IPS-15b (cell line): ENCODE data around the gene USP35.

Experiments
- H3K27me3 ChIP-seq: one replicate; pipeline ENCODE4 v1.6.1; 2013; ENCODE audit warnings: low read length; ENCODE audit not compliant: control insufficient read depth, insufficient read depth
- H3K36me3 ChIP-seq: one replicate; pipeline ENCODE4 v1.6.1; 2013; ENCODE audit warnings: low read length; ENCODE audit not compliant: control insufficient read depth, insufficient read depth
- H3K4me1 ChIP-seq: one replicate; pipeline ENCODE4 v1.6.1; 2013; ENCODE audit warnings: mild to moderate bottlenecking, low read length; ENCODE audit not compliant: control insufficient read depth, insufficient read depth
- H3K4me3 ChIP-seq: one replicate; pipeline ENCODE4 v1.5.1; 2013; ENCODE audit warnings: low read depth, low read length
- H3K9ac ChIP-seq: one replicate; pipeline ENCODE4 v1.6.1; 2013; ENCODE audit warnings: low read depth, mild to moderate bottlenecking, low read length
- H3K9me3 ChIP-seq: one replicate; pipeline ENCODE4 v1.6.1; 2013; ENCODE audit warnings: mild to moderate bottlenecking, low read length; ENCODE audit not compliant: control insufficient read depth, insufficient read depth

USP35 gene

GRCh38 chr11:78234006-78234405, 45.3 kb downstream of the USP35 start:
- H3K27me3 ChIP-seq: no peaks in the 10 kb centered on the region
- H3K36me3 ChIP-seq: no peaks in the 10 kb centered on the region
- no peaks in the 10 kb centered on the region for H3K4me1 ChIP-seq
- no peak overlapping the region for H3K4me3 ChIP-seq
- H3K9me3 ChIP-seq: no peaks in the 10 kb centered on the region
- no peak overlapping the region for H3K9ac ChIP-seq

DNA sequence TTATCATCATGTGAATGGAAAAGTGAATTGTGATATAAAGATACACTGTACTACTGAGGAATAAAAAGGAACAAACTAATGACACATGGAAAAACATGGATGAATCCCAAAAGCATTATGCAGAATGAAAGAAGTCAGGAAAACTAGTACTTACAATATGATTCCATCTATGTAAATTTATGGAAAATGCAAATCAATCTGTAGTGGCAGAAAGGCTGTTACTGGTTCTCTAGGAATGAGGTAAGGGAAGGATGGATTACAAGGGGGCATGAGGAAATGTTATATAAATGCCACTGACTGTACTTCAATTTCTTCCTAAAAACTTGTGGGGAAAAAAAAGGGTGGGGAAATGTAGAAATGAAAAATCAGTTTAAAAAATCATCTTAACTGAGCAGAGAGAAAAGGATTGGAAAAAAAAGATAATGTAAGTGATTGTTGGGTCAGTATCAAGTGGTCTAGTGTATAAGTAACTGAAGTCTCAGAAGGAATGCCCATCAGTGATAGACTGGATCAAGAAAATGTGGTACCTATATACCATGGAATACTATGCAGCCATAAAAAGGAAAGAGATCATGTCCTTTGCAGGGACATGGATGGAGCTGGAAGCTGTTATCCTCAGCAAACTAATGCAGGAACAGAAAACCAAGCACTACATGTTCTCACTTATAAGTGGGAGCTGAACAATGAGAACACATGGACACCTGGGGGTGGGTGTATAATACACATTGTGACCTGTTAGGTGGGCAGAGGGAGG, 48.8 kb downstream of the USP35 start:
- H3K9ac ChIP-seq: no peak overlapping the region
- no peaks in the 10 kb centered on the region for H3K4me1 ChIP-seq
- no peaks in the 10 kb centered on the region for H3K27me3 ChIP-seq
- H3K36me3 ChIP-seq: no peaks in the 10 kb centered on the region
- H3K9me3 ChIP-seq: no peaks in the 10 kb centered on the region
- no peak overlapping the region for H3K4me3 ChIP-seq

DNA sequence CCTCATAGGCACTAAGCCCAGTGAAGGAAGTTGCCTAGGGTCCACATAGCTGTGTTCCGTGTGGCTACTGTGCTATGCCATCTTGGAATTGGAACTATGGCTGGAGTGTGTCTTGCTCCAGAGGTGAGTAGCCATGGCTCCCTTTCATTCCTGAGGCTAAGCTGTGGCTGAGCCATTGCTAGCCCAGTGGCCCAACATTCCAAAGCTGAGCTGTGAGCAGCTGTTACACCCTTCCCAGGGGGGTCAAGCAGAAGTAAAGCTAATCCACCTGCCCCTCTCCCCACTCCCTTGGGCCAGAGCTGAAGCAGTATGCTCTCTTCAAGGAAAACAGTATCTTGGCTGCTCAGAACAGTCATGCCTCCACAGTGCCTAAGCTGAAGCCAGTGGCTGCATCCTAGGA, 51.1 kb downstream of the USP35 start:
- Histone ChIP-seq H3K9ac (no peak overlapping the region), H3K36me3 (no peaks in the 10 kb centered on the region), H3K27me3 (no peaks in the 10 kb centered on the region), H3K4me3 (no peak overlapping the region), H3K9me3 (no peaks in the 10 kb centered on the region), H3K4me1 (no peaks in the 10 kb centered on the region)

- no peaks in the 10 kb centered on the region for H3K9me3 ChIP-seq
- no peak overlapping the region for H3K9ac ChIP-seq
- no peaks in the 10 kb centered on the region for H3K27me3 ChIP-seq
- H3K4me3 ChIP-seq: no peak overlapping the region
- H3K4me1 ChIP-seq: no peaks in the 10 kb centered on the region
- H3K36me3 ChIP-seq: no peaks in the 10 kb centered on the region
Measured at GRCh38 chr11:78241475-78241874, 52.8 kb downstream of the USP35 start.

DNA sequence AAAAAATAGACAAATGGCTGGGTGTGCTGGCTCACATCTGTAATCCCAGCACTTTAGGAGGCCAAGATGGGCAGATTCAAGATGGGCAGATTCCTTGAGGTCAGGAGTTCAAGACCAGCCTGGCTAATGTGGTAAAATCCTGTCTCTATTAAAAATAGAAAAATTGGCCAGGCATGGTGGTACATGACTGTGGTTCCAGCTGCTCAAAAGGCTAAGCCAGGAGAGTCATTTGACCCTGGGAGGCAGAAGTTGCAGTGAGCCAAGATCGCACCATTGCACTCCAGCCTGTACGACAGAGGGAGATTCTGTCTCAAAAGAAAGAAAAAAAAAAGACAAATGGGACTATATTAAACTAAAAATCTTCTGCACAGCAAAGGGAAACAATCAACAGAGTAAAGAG, 55.4 kb downstream of the USP35 start:
- no peak overlapping the region for H3K9ac ChIP-seq
- H3K4me1 ChIP-seq: no peaks in the 10 kb centered on the region
- H3K27me3 ChIP-seq: no peaks in the 10 kb centered on the region
- no peak overlapping the region for H3K4me3 ChIP-seq
- no peaks in the 10 kb centered on the region for H3K36me3 ChIP-seq
- no peaks in the 10 kb centered on the region for H3K9me3 ChIP-seq

DNA sequence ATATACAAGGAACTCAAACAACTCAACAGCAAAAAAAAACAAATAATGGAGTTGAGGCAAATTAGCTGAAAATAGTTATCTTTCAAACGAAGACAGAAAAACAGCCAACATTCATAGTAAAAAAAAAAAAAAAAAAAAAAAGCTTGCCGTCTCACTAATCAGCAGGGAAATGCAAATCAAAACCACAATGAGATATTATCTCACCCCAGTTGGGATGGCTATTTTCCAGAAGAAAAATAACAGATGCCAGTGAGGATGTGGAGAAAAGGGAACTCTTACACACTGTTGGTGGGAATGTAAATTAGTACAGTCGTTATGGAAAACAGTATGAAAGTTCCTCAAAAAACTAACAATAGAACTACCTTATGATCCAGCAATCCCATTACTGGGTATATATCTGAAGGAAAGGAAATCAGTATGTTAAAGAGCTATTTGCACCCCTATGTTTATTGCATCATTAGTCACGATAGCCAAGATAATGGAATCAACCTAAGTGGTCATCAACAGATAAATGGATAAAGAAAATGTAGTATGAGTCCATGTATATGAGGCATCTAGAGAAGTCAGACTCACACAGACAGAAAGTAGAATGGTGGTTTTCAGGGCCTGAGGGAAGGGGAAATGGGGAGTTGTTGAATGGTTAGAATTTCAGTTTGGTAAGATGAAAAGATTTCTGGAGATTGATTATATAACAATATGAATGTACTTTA, 56.0 kb downstream of the USP35 start:
- Histone ChIP-seq H3K4me3 (no peak overlapping the region), H3K4me1 (no peaks in the 10 kb centered on the region), H3K9ac (no peak overlapping the region), H3K9me3 (no peaks in the 10 kb centered on the region), H3K27me3 (no peaks in the 10 kb centered on the region), H3K36me3 (no peaks in the 10 kb centered on the region)

GRCh38 chr11:78248191-78248590, 59.5 kb downstream of the USP35 start:
- no peak overlapping the region for H3K4me3 ChIP-seq
- no peaks in the 10 kb centered on the region for H3K36me3 ChIP-seq
- H3K27me3 ChIP-seq: no peaks in the 10 kb centered on the region
- no peak overlapping the region for H3K9ac ChIP-seq
- no peaks in the 10 kb centered on the region for H3K4me1 ChIP-seq
- H3K9me3 ChIP-seq: no peaks in the 10 kb centered on the region

- Histone ChIP-seq H3K36me3 (no peaks in the 10 kb centered on the region), H3K9ac (no peak overlapping the region), H3K4me3 (no peak overlapping the region), H3K4me1 (no peaks in the 10 kb centered on the region), H3K27me3 (no peaks in the 10 kb centered on the region), H3K9me3 (no peaks in the 10 kb centered on the region)
Measured at GRCh38 chr11:78248903-78249302, 60.2 kb downstream of the USP35 start.

DNA sequence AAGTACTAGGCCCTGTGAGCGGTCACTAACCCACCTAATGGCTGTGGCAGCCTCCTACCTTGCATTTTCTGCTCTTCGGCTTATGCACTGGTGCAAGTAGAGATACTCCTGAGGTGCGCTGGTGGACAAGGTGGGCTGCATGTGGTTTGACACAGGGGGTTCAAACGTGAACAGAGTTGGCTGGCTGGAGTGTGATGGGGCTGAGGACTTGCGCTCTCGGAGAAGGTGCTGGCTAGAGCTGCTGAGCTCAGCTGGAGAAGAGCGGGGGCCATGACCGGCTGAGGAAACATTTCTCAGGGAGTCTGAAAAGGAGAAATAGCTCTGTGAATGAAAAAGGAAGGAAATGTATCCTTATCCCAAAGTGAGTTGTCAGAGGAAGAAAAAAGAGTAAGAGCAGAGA, 61.4 kb downstream of the USP35 start:
- H3K4me3 ChIP-seq: no peak overlapping the region
- H3K9me3 ChIP-seq: no peaks in the 10 kb centered on the region
- no peaks in the 10 kb centered on the region for H3K36me3 ChIP-seq

GRCh38 chr11:78251083-78251775, 62.5 kb downstream of the USP35 start:
- Histone ChIP-seq H3K4me3 (no peak overlapping the region), H3K27me3 (no peaks in the 10 kb centered on the region), H3K9me3 (no peaks in the 10 kb centered on the region), H3K9ac (no peak overlapping the region), H3K4me1 (no peaks in the 10 kb centered on the region), H3K36me3 (no peaks in the 10 kb centered on the region)

More for the DNA sequence above, 61.4 kb downstream of the USP35 start:
- H3K4me1 ChIP-seq: no peaks in the 10 kb centered on the region
- H3K9ac ChIP-seq: no peak overlapping the region
- H3K27me3 ChIP-seq: no peaks in the 10 kb centered on the region

GRCh38 chr11:78253797-78254196, 65.1 kb downstream of the USP35 start:
- H3K4me1 ChIP-seq: no peaks in the 10 kb centered on the region
- no peak overlapping the region for H3K9ac ChIP-seq
- no peaks in the 10 kb centered on the region for H3K9me3 ChIP-seq
- H3K36me3 ChIP-seq: no peaks in the 10 kb centered on the region
- H3K27me3 ChIP-seq: no peaks in the 10 kb centered on the region
- H3K4me3 ChIP-seq: no peak overlapping the region

- H3K27me3 ChIP-seq: no peaks in the 10 kb centered on the region
Measured at GRCh38 chr11:78254268-78254667, 65.5 kb downstream of the USP35 start.

More at GRCh38 chr11:78254268-78254667, 65.5 kb downstream of the USP35 start:
- no peaks in the 10 kb centered on the region for H3K9me3 ChIP-seq
- no peak overlapping the region for H3K4me3 ChIP-seq
- no peaks in the 10 kb centered on the region for H3K4me1 ChIP-seq
- no peaks in the 10 kb centered on the region for H3K36me3 ChIP-seq
- no peak overlapping the region for H3K9ac ChIP-seq
